ENCODE measurements around the gene OR6N1. TPM values are rescaled to one million over a fixed set of nuclear protein-coding genes. Genes with fewer than 3 reads are reported as not detected.

OR6N1 gene
- total and polyA plus RNA-seq, 2 experiments from 2014 or later: not detected

- no peaks in the 10 kb centered on the region for H4K20me1 ChIP-seq (ENCODE audit: insufficient read depth)
- H3K4me3 ChIP-seq: no peak overlapping the region
- no peak overlapping the region for H2AFZ ChIP-seq
- no peaks in the 10 kb centered on the region for H3K79me2 ChIP-seq (ENCODE audit: insufficient read depth)
- no peak overlapping the region for H3K9ac ChIP-seq
- DNase-seq: no peak
- H3K27ac ChIP-seq: no peak overlapping the region
- 0 to 4% methylated on average over 1 of the region's 1 CpG for WGBS, 2 experiments (ENCODE audit: low coverage in 1 of 2, low lambda C conversion rate in 2 of 2, missing lambda C conversion rate in 2 of 2)
- H3K9me2 ChIP-seq (ENCODE audit: insufficient read depth): no peaks in the 10 kb centered on the region
- no peaks in the 10 kb centered on the region for H3F3A ChIP-seq (ENCODE audit: insufficient read depth)
- H3K9me3 ChIP-seq (ENCODE audit: low read depth): no peaks in the 10 kb centered on the region
- H3K4me1 ChIP-seq (ENCODE audit: insufficient read depth): no peaks in the 10 kb centered on the region
- TF ChIP-seq EZH2phosphoT487 (IDR thresholded peaks at IDR 0.05; ENCODE audit: insufficient read depth, low read depth) (no peak), EZH2 (IDR thresholded peaks at IDR 0.05; ENCODE audit: insufficient read depth, poor library complexity, severe bottlenecking) (no peak)
- no peak overlapping the region for H3K4me2 ChIP-seq (ENCODE audit: unreplicated experiment)
- 0 out of 2 replicates have a peak, but pooled peaks cover 3% of the 10 kb centered on the region for H3K27me3 ChIP-seq (replicated peaks; ENCODE audit: insufficient read depth)
- no peaks in the 10 kb centered on the region for H3K36me3 ChIP-seq (ENCODE audit: low read depth)
- in situ Hi-C loops (cut with MboI): no loop called here
Measured at GRCh38 chr1:158714754-158715153, 57.2 kb downstream of the OR6N1 start.

Small RNA genes within 50 kb of the gene (small RNA-seq; reads per million reads assigned to genes)
- not detected for gene OR2AQ1P (ENCODE audit: low read depth, low replicate concordance)

Other genes with a start within 250 kb of the OR6N1 start
- gene OR6Y1, start 217.8 kb downstream of the OR6N1 start, total RNA-seq (2014; rRNA removed; shearing (Covaris generic)): not detected in 2 replicates
- gene OR6Y1, start 217.8 kb downstream of the OR6N1 start, polyA plus RNA-seq (2016; fragmentation: Nextera tagmentation; extraction: Ambion mirVana): not detected in 2 replicates
- not detected in 2 replicates for gene OR6P1, start 201.6 kb downstream of the OR6N1 start, total RNA-seq (2014; rRNA removed; shearing (Covaris generic))
- not detected in 2 replicates for gene OR6P1, start 201.6 kb downstream of the OR6N1 start, polyA plus RNA-seq (2016; fragmentation: Nextera tagmentation; extraction: Ambion mirVana)
- not detected in 2 replicates for gene OR10X1, start 192.3 kb downstream of the OR6N1 start, total RNA-seq (2014; rRNA removed; shearing (Covaris generic))
- gene OR10X1, start 192.3 kb downstream of the OR6N1 start, polyA plus RNA-seq (2016; fragmentation: Nextera tagmentation; extraction: Ambion mirVana): not detected in 2 replicates
- not detected in 2 replicates for gene OR10Z1, start 166.9 kb downstream of the OR6N1 start, total RNA-seq (2014; rRNA removed; shearing (Covaris generic))
- gene OR10Z1, start 166.9 kb downstream of the OR6N1 start, polyA plus RNA-seq (2016; fragmentation: Nextera tagmentation; extraction: Ambion mirVana): not detected in 2 replicates
- gene SPTA1, start 85.5 kb downstream of the OR6N1 start, total RNA-seq (2014; rRNA removed; shearing (Covaris generic)): not detected in 2 replicates
- not detected in 2 replicates for gene SPTA1, start 85.5 kb downstream of the OR6N1 start, polyA plus RNA-seq (2016; fragmentation: Nextera tagmentation; extraction: Ambion mirVana)
- not detected in 2 replicates for gene OR6K2, start 71.5 kb downstream of the OR6N1 start, total RNA-seq (2014; rRNA removed; shearing (Covaris generic))
- gene OR6K2, start 71.5 kb downstream of the OR6N1 start, polyA plus RNA-seq (2016; fragmentation: Nextera tagmentation; extraction: Ambion mirVana): not detected in 2 replicates
- gene OR6K3, start 51.5 kb downstream of the OR6N1 start, total RNA-seq (2014; rRNA removed; shearing (Covaris generic)): not detected in 2 replicates
- not detected in 2 replicates for gene OR6K3, start 51.5 kb downstream of the OR6N1 start, polyA plus RNA-seq (2016; fragmentation: Nextera tagmentation; extraction: Ambion mirVana)
- gene OR6K6, start 17.5 kb downstream of the OR6N1 start, total RNA-seq (2014; rRNA removed; shearing (Covaris generic)): not detected in 2 replicates
- gene OR6K6, start 17.5 kb downstream of the OR6N1 start, polyA plus RNA-seq (2016; fragmentation: Nextera tagmentation; extraction: Ambion mirVana): not detected in 2 replicates
- not detected in 2 replicates for gene OR6N2, start 9.0 kb upstream of the OR6N1 start, total RNA-seq (2014; rRNA removed; shearing (Covaris generic))
- gene OR6N2, start 9.0 kb upstream of the OR6N1 start, polyA plus RNA-seq (2016; fragmentation: Nextera tagmentation; extraction: Ambion mirVana): not detected in 2 replicates
- not detected in 2 replicates for gene MNDA, start 59.2 kb upstream of the OR6N1 start, total RNA-seq (2014; rRNA removed; shearing (Covaris generic))
- gene MNDA, start 59.2 kb upstream of the OR6N1 start, polyA plus RNA-seq (2016; fragmentation: Nextera tagmentation; extraction: Ambion mirVana): not detected in 2 replicates
- gene PYHIN1, start 159.4 kb upstream of the OR6N1 start, total RNA-seq (2014; rRNA removed; shearing (Covaris generic)): not detected in 2 replicates
- not detected in 2 replicates for gene PYHIN1, start 159.4 kb upstream of the OR6N1 start, polyA plus RNA-seq (2016; fragmentation: Nextera tagmentation; extraction: Ambion mirVana)
- gene IFI16, start 237.7 kb upstream of the OR6N1 start, total RNA-seq (2014; rRNA removed; shearing (Covaris generic)): 36.4 and 45.5 TPM in 2 replicates
- gene IFI16, start 237.7 kb upstream of the OR6N1 start, polyA plus RNA-seq (2016; fragmentation: Nextera tagmentation; extraction: Ambion mirVana): 88.1 and 88.9 TPM in 2 replicates